GF-D8 (cell line): Measurements from ENCODE around the gene CXADR.
"Not testable (repeated sequence)": the region's sequence is repeated elsewhere in the genome, so short reads cannot be mapped to it uniquely, and the experiment has no call there.

ENCODE experiments used
- DNase-seq: peaks from one replicate; lab custom pipeline; 2025; lab: John Stamatoyannopoulos, UW

Gene CXADR

DNA sequence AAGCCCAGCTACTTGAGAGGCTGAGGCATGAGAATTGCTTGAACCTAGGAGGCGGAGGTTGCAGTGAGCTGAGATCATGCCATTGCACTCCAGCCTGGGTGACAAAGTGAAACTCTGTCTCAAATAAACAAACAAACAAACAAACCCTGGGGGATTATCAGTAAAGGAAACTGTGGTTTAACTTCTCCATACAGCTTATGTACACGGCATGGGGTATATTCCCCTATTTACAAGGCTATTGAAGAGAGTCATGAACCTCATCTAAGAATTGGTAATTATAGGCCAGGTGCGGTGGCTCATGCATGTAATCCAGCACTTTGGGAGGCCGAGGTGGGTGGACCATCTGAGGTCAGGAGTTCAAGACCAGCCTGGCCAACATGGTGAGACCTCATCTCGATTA lies 9.9 kb upstream of the CXADR start:
- not testable (repeated sequence) for DNase-seq

DNA sequence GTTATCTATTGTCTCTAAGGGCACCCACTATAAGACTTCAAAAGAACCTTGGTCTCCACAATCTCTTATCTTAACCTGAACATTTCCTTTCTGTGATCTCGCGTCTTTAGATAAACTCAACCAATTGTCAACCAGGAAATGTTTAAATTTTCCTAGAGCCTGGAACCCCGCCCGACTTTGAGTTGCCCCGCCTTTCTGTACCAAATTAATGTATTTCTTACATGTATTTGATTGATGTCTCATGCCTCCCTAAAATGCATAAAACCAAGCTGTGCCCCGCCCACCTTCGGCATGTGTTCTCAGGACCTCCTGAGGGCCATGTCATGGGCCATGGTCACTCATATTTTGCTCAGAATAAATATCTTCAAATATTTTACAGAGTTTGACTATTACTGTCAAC lies 5.9 kb upstream of the CXADR start:
- no peak for DNase-seq

DNA sequence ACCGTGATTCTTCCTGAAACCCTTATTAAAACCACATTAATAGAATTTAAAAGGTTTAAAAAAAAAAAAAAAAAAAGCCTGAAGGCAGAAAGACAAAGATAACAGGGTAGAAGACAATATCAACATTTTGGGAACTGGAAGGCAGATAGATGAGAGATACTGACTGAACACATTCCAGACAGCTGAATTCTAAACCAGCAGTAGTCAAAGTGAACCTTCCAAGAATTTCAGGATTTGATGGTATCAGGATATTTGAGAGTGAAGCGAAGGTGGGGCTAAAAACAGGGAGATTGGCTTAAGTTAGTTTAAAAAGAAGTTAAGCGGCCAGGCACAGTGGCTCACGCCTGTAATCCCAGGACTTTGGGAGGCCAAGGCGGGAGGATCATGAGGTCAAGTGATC lies 5.3 kb upstream of the CXADR start:
- no peak for DNase-seq

DNA sequence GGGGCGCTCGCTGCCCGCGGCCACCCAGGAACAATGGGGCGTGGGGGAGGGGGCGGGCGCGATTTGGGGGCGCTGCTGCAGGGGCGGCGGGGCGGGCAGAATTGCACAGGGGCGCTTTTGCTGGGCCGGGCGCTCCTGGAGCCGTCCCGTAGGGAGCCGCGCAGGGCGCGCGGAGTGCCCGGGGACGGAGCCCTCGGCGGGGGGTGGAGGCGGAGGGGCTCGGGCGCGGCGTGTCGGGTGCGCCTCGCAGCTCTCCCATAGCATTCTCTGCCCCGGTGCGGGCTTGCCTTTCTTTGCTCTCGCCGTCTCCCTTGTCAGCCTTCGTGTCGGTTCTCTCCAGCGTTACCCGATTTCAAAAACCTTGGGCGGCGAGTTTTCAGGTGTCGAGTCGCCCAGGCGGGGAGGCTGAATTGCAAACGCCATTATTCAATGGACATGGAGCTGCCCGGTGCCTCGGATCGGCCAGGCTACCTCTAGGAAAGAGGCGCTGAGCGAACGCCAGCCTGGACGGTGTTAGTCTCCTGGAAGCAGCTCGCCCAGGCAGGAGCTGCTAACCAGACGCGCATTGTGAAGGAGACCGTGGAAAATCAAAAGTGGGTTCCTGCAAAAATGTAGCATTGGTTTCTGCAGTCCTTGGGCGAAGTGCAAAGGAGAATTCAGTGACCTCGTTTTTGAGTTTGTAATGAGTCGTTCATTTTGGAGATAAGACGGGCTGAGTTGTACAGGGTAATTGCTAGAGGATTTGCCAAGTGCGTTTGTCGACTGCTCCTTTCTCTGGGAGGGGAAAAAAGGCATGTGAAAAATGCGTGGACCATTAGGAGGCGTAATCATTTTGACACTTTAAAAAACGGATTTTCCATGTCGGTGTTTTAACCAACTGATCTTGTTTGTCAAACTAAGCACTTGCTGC lies 626 bp downstream of the CXADR start:
- DNase-seq: no peak

DNA sequence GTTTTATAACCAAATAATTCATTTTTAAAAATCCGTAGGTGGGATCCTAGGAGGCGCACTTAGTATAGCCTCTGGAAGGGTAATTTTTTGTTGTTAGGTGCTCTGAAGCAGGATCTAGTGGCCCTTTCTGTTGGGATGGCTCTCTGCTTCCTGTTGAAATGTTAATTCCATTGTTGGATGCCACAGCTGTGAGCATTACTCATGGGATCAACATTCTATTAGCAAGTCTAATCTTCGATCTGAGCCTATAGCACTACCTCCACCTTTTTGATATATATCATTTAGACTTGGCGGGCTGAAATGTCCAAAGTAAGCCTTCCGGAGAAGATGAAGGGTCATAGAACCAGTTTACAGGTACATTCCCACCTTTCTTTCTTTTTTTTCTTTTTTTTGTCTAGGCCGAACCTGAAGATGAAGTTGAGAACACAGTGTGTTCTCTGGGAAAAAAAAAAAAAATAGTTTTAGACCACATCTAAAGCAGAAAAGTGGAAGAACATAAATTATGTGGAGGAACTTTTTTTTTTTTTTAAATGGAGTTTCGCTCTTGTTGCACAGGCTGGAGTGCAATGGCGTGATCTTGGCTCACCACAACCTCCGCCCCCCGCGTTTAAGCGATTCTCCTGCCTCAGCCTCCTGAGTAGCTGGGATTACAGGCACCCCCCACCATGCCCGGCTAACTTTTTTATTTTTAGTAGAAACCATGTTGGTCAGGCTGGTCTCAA lies 1.4 kb downstream of the CXADR start:
- DNase-seq: no peak

- DNase-seq: not testable (repeated sequence)
These were observed 4.2 kb downstream of the CXADR start for GRCh38 chr21:17517008-17517407.

GRCh38 chr21:17519208-17519738 lies 6.4 kb downstream of the CXADR start:
- no peak for DNase-seq

- no peak for DNase-seq
These were observed 7.2 kb downstream of the CXADR start for GRCh38 chr21:17519965-17520609.

- no peak for DNase-seq
These were observed 10.2 kb downstream of the CXADR start for GRCh38 chr21:17523007-17523451.

GRCh38 chr21:17523979-17524494 lies 11.2 kb downstream of the CXADR start:
- not testable (repeated sequence) for DNase-seq

GRCh38 chr21:17524635-17525034 lies 11.8 kb downstream of the CXADR start:
- DNase-seq: no peak

DNA sequence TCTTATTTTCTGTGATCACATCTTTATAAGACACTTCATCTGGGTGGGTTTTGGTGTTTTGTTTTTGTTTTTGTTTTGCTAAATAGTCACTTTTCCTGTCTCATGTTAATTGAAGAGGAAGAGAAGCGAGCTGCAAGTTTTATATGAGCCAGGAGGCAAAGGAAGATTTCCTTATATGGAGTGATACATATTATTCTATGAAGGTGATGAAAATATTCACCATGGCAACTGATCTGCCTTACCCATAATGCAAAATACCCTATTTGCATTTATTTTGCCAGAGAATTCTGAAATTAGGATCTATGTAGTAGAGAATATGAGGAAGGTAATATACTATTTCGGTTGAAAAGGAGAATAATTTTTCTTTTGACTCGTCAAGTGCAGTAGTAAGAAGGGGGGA lies 13.9 kb downstream of the CXADR start:
- DNase-seq: no peak

- DNase-seq: no peak
These were observed 14.4 kb downstream of the CXADR start for GRCh38 chr21:17527240-17527639.

GRCh38 chr21:17527711-17528110 lies 14.9 kb downstream of the CXADR start:
- DNase-seq: no peak

- DNase-seq: no peak
These were observed 16.8 kb downstream of the CXADR start for GRCh38 chr21:17529648-17530047.

DNA sequence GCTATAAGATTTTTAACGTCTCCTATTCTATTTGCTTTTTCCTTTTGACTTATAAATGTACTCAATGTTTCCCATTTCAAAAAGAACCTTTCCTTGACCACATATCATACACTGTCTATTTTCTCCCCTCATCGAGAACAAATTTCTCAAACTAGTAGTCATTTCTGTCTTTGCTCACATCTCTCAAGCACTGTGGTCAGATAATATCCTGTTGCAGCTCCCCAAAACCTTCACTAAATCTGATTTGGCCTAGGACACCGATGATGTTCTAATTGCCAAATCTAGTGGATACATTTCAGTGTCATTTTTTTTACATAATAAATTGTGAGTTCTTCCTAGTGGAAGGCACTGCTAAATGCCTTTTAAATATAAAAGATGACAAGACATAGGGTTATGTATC lies 19.4 kb downstream of the CXADR start:
- DNase-seq: no peak

DNA sequence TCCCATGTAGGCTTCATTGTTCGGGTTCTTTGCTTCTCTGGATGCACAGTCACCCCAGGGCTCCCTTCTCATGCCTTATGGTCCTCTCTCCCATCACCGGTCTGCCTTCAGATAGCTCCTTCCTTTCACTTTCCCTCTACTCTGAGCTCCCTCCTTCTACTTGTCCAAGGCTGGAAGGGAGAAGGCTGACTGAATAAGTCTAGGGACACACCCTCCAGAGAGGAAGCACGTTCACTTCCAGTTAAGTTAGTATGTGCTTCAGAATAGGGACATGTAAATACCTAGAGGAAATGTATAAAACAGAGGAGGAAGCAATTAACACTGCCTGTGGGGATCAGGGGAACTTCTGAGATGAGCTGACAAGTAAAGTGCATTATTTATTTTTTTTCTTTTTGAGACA lies 23.5 kb downstream of the CXADR start:
- no peak for DNase-seq

DNA sequence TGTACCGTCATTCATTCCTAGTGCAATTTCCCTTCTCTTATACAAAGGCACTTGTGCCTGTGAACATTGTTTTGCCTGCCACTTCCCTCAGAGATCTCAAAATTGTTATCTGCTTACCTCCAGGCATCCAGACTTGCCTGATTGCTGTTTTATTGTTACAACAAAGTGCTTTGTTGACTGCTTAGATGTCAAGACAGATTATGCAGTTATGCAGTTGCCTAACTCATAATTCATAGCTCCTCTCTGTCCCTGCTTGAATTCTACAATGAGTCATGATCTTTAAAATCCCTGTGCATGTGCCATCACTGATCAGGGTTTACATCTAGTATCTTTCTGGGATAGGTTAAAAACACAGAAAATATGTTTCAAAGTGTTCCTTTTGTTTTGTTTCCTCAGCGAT lies 24.5 kb downstream of the CXADR start:
- no peak for DNase-seq

GRCh38 chr21:17538576-17538975 lies 25.7 kb downstream of the CXADR start:
- DNase-seq: no peak

DNA sequence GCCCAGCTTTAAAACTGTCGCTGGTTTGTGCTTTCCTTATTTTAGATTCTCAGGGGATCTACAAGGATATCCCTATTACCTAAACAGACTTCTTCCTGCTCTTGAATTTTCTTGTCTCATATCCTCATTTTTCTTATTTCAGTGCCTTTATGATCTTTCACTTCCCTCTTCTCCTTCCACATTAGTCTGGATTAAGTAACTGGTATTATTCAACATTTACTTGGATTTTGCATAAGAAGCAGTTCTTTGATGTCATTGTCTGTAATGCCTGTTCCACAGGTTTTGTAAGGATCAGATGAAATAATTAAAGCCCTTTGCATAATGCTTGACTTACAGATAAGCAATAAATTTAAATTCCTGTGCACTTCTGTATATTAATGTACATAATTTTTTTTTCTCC lies 26.5 kb downstream of the CXADR start:
- no peak for DNase-seq

DNA sequence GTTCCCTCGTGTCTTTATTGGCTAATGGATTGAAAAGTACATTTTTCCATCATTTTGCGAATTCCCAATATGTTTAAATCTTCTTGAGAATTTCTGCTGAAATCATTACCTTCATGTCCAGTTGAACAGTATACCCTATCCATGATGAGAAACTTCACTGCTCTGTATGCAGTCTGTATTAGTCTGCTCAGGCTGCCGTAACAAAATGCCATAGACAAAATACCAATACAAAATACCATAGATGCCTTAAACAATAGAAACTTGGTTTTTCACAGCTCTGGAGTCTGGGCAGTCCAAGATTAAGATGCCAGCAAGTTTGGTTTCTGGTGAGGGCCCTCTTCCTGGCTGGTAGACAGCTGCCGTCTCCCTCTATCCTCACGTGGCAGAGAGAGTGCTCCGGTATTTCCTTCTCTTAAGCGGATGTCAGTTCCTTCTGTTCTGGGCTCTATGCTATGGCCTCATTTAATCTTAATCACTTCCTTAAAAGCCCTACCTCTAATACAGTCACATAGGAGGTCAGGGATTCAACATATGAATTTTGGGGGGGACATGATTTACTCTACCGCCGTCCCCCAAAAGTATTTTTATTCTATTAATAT lies 27.0 kb downstream of the CXADR start:
- no peak for DNase-seq

- no peak for DNase-seq
These were observed 27.7 kb downstream of the CXADR start for GRCh38 chr21:17540530-17540929.
